DMS53 treated with DMSO at 0.1 percent for 48 hours (cell line): ENCODE data around the gene VASN.
"Not testable (repeated sequence)": the region's sequence is repeated elsewhere in the genome, so short reads cannot be mapped to it uniquely, and the experiment has no call there.

Experiments
- DNase-seq: peaks from one replicate; lab custom pipeline; 2025; ENCODE audit not compliant: unreplicated experiment; lab: John Stamatoyannopoulos, UW

The VASN gene

DNA sequence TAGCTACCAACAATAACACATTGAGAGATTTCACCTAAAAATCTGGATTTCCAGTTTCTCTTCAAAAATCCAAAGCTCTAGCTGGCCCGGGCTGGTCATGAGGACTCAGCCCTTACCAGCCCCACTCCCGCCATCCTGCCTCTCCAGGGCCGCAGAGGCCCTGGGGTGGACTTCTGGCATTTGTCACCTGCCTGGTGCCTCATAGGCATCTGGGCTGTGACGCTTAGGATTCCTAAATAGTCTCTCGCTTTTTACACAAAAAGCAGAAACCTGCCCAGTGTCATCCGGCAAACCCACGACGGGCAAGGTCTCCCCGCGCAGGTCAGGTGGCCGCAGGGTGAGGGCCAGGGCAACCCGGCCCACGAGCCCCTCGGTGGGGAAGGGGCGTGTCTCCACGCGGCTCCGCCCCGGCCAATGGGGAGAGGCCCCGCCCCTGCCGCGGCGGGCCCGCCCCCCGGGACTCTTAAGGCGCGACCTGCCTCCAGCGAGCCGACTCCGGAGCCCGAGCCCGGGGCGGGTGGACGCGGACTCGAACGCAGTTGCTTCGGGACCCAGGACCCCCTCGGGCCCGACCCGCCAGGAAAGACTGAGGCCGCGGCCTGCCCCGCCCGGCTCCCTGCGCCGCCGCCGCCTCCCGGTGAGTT, at the start of gene VASN:
VASN (plus strand) TSS at position 492 of the 644 bp plus-strand sequence. CDS start 9,030 bp downstream, outside the sequence.
- DNase-seq, result no peak

DNA sequence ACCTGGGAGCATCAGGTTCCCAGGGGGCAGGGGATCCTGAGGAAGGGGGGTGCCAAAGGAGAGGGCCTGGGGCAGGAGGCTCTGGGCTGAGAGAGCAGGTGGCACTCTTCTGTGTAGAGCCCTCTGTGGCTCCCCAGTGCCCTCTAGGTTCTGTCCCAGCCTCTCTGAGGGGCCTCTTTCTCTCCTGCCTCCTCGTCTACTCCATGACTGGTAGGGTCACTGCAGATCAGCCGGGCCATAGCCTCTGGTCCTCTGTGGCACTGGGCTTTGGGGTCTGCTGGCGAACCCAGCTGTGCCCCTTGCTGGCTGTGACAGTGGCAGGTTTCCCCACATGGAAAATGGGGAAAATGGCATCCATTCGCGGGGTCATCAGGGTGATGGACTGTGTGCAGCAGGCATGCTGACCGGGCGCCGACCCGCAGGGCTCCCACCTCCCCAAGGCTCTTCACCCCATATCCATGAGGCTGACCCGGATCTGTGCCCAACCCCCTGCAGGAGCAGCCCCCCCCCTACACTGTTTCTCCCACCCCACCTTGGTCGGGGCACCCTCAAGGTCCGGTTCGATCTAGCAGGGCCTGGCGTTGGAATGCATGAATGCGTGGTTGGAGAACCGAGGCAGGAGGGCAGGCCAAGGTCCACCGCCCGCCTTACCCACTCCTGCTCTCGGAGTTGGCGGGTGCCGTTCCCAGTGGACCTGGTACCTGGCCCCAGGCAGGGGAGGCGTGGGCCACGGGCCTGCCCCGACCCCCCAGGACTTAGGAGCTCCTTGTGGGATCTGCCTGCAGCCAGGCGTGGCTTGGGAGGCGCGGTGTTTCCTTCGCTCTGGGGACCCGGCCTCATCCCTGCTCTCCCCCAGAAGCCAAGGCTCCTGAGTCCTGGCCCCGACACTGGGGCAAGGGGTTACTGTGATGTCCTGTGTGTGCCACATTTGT, 49.3 kb upstream of the VASN start:
- DNase-seq, result no peak

DNA sequence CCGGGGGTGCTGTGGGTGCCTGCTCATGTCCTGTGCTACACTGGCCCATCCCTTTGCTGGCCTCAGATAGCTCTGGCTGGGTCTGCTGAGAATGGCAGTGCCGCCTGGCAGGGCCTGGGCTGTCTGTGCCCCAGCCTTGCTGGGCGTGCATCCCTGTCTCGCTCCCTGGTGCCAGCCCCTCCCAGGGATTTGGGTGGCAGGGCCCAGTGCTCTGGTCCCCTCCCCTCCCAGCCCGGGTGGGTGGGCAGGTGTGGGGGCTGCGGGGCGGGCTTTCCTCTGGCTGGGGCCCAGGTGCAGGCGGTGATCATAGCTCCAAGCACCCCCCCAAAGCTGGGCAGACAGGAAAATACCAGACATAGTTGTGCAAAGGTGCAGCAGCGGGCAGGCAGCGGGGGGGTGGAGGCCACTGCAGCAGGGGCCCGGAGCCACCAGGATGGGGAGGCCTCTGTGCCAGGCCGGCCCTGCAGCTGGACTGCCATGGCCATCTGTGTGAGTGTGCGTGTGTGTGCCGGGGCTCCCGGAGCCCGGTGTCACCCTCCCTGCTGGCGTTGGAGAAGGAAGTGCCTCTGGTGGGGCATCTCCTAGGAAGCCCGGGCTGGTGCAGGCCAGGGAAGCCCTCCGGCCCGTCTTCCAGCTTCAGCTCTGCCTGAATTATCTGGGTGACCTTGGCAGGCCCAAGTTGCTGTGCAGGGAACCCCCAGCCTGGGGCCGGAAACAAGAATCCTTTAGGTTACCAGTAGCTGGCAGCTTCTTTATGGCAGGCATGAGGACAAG, 48.4 kb upstream of the VASN start:
- no peak for DNase-seq

GRCh38 chr16:4323845-4324488, 47.7 kb upstream of the VASN start:
- DNase-seq, result no peak

DNA sequence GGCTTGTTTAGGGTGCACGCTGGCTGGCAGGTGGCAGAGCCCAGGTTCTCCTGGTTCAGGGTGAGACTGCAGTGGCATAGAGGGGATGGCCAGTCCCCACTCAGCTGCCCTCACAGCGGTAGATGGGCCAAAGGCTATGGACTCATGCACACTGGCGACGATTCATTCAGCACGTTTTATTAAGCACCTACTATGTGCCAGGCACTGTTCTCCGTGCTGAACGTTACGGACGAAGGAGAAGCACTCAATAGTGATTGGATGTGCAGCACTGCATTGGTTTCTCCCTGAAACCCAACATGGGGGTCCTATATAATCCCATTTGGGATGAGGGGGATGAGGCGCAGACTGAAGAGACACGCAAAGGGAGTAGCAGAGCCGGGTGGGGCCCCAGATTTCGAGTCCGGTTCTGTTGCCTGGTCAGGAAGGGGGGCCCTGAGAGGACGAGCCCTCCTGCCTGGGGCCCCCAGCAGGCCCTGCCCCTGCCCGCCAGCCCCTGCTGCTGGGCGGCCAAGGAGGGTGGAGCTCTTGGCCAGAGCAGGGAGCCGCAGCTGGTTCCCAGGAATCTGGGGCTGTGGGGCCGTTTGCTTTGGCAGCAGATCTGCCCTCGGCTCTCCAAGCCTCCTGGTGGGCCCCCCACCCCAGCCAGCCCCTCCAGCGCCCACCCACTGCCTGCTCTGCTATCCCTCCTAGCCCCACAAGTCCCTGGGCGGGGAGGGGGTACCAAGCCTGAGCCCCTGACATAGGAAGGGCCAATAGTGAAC, 47.0 kb upstream of the VASN start:
- no peak for DNase-seq

DNA sequence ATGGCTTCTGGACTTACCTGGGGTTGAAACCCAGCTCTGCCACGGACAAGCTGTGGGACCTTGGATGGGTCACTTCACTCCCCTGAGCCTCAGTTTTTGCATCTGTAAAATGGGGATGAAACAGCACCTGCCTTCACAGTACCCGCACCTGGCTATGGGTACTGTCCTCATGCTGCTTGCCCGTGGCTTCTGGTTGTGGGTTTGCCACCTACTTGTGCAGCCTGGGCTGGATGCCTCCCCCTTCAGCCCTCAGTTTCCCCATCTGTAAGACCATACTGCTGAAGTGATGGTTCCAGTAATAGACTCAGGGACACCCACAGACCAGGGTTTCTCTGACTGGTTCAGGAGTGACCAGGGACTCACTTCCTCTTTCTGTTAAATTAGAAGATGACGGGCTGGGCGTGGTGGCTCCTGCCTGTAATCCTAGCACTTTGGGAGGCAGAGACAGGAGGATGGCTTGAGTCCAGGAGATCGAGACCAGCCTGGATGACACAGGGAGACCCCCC, 46.3 kb upstream of the VASN start:
- DNase-seq, result no peak

DNA sequence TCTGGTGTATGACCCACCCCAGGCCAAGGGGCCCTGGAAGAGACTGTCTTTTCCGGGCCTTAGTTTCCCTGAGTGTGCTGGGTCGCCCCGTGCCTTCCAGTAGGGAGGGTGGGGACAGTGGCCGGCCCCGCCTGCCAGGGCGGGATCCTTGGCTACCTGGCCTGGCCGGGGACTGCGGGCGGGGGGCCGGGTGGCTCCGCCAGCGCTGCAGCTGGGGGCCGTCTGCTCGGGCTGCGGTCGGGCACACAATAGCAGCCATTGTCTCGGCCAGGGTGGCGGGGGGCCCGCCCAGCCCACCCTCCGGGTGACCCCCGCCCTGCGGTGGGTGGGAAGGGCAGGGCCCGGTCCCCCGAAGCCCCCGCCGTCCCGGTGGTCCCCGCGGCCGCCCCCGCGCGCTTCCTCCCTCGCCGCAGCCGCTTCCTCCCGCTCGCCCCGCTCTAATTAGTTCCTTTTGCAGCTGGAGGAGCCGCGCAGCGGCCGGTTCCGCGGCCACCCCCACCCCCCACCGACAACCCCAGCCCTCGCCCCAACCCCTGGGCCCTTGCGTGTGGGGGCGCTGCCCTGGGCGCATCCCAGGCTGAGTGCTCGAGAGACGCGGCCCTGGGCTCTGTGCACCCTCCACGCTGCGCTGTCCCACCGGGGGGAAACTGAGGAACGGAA, 44.1 kb upstream of the VASN start:
- DNase-seq, result no peak

DNA sequence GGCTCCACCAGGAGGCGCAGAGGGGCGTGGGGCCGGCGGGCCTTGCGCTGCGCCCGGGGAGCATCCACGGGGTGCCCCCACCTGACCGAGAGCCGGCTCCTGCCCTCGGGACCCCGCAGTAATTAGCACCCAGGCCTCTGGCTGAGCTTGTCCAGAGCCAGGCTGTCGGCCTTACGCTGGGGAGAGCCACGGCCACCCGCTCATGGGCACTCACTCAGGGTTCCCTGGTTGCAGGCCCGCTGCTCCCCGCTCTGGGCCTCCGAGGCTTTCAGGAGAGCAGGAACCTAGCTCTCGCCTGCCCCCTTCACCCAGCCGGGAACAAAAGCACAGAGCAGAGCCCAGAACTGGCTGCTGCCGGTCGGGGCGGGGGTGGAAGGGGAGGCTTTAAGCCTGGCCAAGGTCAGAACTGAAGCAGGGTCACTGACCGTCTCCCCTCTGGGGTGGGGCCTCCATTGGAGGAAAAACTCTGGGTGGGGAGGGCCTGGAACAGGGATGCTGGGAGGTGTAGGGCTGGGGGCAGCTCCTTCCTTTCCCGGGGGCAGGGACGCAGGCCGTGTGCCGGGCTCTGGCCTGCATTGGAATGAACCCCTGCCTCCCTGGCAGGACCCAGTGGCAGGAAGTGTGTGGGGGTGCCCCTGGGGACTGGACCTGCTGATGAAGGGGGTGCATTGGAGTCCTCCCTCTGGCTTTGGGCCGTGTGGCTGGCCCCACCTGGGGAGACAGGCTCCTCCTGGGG, 43.4 kb upstream of the VASN start:
- peak; percentile 5 for DNase-seq

DNA sequence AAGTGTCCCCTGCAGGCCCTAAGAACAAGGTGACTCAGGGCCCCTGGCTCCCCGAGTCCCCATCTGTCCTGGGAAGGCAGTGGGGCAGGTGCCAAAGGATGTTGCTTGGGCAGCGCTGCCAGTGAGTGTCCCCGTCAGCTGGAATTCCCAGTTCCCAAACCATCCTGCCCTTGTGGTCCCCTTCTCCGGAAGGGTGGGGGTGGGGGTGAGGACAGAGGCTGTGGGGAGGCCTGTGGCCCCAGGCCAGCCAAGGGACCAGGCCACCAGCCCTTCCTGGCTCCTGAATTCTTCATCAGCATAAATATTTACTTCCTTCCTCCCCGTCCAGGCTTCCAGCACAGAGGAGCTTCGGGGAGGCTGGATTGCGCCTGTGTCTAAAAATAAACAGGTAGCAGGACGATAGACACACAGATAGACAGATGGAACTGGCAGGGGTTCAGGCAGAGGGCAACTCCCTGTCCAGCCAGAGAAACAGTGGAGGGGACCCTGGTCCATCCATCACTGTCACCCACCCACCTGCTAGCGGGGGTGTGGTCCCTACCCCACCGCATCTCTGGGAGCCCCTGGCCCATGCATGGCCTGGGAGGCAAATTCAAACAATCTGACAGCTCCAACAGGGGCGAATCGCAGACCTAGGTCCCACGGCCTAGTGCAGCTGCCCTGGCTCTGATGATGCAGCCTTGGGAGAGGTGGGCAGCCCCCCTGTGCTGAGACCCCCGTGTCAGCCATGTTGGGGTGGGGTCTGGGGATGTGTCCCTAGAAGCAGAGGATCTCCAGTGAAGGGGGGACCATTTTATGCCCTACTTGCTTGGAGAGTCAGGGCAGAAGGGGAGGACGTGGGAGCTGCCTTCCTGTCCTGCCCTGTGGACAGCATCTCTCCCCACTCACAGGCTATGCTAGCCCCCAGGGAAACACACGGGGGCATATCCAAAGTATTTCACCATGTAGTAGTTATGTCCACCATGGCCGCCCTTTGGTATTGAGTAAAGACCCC, 42.6 kb upstream of the VASN start:
- peak; percentile 30 for DNase-seq

DNA sequence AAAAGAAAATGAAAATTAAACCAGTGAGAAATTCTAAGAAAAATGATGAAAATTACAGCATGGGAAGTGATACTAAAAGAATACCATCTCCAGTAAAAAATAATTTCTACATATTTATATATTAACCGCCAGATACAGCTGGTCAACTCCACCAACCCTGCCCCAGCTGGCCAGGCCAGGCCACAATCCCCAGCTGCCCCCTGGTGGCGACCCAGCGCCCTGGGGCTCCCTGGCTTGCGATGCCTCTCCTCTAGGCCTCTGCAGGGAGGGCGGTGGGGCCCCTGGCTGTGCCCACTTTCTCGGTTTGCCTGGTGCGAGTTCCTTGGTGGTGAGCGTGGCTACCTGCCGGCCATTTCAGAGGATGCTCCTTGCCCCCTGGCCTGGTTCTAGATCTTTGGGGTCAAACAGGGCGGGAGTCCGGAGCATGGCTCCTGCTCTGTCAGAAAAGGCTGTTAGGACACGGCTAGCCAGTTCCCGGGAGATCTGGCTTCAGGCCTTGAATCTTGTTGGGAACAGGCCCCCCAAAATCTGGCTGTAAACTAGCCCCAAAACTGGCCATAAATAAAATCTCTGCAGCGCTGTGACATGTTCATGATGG, 41.3 kb upstream of the VASN start:
- DNase-seq, result no peak

GRCh38 chr16:4332083-4332482, 39.6 kb upstream of the VASN start:
- DNase-seq, result no peak

GRCh38 chr16:4332623-4333307, 38.9 kb upstream of the VASN start:
- no peak for DNase-seq

- no peak for DNase-seq
Observed at GRCh38 chr16:4333308-4333638, 38.4 kb upstream of the VASN start.

DNA sequence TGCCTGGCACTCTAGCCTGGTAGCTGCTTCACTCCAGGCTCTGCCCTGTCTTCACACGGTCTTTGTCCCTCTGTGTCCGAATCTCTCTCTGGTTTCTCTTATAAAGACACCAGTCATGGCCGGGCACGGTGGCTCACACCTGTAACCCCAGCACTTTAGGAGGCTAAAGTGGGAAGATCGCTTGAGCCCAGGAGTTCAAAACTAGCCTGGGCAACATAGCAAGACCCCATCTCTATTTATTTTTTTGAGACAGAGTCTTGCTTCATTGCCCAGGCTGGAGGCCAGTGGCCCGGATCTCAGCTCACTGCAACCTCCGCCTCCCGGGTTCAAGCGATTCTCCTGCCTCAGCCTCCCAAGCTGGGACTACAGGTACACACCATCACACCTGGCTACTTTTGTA, 37.9 kb upstream of the VASN start:
- not testable (repeated sequence) for DNase-seq

- no peak for DNase-seq
Observed at GRCh38 chr16:4334724-4335495, 36.7 kb upstream of the VASN start.
